Activated T-helper 1 cell treated with Interleukin-2 at 50 U/mL for 16 hours (primary cell): Measurements from ENCODE around the gene SEPTIN5.

ENCODE experiments used
- DNase-seq: peaks from one replicate; pipeline ENCODE4 v3.0.0-alpha.2; 2020; ENCODE audit warnings: low read depth

SEPTIN5 gene

DNA sequence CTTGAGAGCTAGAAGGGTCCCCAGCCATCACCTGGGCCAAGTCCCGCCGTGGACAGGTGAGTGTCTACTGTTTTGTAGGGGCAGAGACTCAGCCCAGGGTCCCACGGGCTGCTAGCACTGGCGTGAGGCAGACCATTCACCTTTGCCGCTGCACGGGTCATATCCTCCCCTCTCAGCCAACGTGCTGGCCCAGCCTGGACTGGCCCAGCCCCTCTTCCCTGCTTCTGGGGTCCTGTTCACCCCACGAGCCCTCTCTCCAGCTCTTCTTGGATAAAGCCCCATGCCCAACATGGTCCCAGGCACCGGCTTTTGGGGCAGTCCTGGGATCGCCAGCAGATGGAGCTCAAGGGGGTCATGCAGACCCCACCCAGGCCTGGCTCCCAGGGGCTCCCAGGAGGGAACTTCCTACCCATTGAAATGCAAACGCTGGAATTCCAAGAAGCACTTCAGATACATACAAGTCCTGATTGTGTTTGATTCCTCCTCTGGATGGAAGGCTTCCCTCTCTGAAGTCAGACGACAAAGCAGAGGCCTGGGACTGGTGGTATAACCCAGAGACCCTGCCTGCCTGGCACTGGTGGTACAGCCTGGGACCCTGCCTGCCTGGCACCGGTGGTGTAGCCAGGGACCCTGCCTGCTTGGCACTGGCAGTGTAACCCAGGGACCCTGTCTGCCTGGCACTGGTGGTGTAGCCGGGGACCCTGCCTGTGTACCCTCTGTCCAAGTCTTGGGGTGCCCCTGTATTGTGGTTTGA, 8.9 kb upstream of the SEPTIN5 start:
- no peak for DNase-seq

DNA sequence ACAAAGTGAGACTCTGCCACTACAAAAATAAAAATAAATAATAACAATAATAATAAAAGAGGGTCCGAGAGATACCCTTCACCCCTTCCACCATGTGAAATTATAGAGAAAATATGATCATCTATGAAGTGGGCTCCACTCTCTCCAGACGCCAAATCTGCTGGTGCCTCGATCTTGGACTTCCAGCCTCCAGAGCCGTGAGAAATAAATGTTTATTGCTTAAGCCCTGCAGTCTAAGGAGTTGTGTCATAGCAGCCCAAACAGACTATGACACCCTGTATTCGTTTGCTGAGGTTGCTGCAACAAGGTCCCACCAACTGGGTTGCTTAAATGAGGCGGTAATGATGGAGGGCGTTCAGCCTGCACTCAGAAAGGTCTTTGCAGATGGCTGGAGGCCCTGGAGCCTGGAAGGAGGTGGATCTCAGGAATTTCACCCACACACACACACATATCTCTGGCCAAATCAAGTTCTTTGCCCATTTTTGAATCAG, 7.6 kb upstream of the SEPTIN5 start:
- DNase-seq: no peak

DNA sequence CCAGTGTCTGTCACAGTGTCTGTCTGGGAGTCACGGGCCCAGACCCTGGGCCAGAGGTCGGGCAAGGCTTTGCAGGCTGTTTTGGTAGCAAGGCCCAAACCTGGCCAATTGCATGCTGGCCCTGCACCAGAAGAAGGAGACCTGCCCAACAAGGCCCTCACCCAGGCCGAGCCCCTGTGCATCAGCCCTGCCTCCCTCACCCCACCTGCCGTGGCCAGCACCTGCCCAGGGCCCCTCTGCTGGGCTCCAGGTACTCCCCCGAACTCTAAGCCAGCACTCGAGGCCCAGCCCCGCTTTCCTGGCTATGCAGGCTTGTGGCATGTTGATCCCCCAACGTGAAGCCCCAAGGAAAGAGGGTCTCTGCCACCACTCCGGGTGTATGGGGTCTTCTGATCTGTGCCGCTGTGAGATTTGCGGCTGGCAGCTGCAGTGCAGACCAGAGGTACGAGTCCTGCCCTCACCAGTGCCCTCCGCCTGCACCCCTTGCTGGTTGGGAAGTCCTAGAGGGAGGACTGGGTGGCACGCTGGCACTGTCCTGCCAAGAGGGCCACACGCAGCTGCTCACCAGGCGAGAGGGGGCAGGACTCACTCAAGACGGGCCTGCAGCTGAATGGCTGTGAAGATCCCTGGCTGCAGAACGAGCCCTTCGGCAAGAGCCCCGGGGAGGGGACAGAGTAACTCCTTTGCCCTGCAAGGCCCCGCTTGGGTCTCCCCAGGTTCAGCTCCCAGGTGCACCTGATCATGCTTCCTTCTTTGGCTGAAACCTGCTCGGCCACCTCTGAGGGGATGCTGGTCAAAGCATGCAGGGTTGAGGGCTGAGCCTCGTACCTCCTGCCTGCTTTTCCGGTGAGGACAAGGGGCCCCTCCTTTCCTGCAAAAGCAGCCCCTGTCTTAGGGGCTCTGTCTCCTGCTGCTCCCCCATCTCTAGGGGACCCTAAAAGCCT, 6.7 kb upstream of the SEPTIN5 start:
- no peak for DNase-seq

DNA sequence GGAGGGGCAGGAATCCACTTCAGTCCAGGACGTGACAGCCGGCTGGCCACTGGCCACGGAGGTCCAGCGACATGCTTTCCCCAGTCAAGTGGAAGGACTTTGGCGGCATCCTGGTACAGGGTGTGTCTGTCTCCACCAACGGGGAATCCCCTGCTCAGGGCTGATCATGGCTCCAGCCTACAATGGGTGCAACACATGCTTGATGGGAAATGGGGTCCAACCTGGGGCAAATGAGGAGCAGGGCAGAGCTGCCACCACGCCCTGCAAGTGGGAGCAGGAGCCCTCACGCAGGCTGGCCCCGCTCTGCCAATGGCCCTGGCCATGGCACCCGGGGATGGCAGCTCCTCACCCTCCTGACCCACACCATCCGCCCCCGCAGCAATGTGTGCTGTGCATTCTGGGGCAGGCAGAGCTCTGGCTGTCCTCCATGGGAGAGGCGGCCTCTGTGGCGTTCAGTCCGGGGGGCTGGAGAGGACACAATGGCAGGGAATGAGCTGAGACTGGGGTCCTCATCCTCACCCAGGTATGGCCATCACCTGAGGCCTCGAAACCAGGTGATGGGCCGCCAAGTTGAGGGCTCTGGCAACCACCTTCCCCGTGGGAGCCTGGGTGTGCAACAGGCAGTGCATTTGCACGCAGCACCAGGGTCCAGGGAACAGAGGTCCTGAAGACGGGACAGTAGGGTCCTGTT, 5.8 kb upstream of the SEPTIN5 start:
- no peak for DNase-seq

DNA sequence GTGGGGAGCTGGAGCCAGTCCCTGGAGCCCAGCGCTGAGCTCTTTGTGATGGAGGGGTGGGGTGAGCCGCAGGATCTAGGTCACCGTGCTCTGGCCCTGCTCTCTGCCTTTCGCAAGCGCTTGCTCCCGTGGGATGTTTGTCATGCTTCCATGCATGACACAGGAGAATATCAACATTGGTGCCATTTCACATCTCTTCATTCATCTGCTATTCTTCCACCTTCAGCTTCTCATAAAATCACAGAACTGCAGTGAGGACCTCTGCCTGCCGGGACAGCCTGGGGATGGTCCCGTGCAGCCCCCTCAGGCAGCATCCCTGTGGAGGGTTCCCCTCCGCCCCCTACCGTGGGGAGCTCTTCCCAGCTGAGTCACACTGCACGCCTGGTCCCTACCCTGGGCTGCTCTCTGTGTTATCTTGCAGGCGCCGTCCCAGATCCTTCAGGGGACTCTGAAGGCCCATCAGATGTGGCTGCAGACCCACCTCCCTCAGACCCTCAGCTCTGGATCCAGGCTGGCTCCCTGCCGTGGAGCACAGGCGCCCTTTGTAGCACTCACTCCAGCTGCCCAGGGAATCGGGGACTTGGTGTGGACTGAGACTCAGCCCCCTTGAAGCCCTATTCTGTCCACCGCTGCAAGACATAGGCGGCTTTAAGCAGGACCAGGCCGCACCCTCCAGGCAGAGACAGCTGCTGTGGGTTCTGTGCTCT, 5.1 kb upstream of the SEPTIN5 start:
- no peak for DNase-seq

DNA sequence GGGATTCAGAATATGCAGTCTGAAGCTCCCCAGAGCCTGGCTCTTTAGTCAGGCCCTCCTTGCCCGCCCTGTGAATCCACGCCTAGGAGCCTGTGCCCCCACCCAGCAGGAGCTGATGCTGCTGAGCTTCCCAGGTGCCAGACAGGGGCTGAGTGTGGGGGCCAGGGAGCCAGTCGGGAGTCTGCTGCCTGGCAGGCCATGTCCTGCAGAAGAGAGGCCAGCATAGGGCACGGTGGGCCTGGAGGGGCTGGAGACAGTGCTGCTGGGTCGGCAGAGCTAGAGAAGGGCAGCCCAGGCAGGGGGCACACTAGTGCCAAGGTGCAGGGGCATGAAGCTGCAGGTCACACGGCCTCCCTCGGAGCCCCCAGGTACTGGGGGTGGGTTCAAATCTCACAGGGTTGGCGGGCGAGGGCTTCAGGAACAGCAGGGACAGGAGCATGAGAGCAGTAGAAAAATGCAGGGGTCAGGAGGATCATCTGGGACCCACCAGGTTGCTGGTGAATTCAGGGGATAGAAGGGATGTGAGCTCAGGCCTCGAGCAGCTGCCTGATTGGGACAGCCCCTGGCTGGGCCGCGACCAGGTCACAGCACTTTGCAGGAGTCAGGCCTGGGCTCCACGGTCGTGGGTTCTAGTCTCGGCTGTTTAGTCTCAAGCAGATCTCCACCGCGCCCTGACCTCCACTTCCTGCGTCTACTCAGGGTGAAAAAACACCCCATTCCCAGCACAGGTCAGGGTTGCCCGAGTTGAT, 4.1 kb upstream of the SEPTIN5 start:
- no peak for DNase-seq

DNA sequence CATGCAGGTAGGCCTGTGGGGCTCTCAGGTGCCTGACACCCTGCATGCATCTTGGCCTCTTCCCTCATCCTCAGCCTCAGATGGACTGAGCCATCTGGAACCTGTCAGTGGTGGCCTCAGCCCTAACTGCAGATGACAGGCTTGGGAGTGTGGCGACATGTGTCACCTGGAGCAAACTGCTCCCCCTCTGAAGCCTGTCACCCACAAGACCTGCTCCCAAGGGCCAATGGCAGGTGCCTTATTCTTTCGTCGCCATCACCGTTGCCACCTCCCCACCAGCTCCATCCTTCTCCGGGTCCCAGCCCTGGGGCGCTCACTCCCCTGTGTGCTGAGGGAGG, 3.6 kb upstream of the SEPTIN5 start:
- DNase-seq: no peak

DNA sequence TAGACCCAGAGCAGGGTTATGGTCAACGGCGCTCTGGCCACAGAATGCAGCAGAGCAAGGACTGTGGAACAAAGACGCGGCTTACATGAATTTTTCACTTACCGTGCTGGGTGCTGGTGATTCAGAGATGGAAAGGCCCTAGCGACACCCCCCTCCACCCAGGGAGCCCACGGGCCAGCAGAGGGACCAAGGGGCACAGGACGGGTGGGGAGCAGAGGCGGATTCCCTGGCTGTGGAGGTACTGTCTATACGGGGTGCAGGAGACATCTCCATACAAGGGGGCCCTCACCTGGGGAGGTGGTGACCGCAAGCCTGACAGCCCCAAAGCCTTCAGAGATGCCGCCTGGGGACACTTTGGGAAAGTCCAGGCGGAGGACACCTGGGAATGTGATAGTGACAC, 1.1 kb upstream of the SEPTIN5 start:
- DNase-seq: no peak

DNA sequence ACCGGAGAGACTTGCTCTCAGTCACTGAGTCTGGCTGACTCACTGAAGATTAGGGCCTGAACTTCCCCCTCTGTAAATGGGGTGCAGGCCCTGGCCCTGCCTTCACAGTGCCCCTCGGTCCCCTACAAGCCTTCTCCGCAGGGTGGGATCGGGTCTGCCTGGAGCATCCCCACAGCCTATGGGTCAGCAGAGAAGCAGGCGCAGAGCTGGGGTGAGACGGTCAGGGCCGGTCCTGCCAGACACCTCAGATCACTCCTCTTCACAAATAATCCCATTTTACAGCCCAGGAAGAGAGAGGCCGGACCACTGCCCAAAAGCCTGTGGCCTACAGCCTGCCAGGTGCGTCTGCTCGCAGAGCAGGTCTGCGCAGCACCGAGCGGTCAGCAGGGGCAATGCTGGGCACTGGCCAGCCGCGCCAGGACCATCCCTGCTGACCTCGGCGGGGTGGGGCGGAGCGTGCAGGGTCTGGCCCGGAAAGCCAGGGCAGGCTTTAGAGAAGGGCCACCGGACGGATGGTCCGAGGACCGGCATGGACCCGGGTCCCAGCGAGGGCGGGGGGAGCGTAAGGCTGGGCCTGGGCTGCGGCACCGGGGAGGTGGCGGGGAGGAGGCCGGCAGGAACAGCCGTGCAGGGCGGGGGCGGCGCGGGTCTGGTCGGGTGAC, 522 bp upstream of the SEPTIN5 start:
- DNase-seq: no peak

DNA sequence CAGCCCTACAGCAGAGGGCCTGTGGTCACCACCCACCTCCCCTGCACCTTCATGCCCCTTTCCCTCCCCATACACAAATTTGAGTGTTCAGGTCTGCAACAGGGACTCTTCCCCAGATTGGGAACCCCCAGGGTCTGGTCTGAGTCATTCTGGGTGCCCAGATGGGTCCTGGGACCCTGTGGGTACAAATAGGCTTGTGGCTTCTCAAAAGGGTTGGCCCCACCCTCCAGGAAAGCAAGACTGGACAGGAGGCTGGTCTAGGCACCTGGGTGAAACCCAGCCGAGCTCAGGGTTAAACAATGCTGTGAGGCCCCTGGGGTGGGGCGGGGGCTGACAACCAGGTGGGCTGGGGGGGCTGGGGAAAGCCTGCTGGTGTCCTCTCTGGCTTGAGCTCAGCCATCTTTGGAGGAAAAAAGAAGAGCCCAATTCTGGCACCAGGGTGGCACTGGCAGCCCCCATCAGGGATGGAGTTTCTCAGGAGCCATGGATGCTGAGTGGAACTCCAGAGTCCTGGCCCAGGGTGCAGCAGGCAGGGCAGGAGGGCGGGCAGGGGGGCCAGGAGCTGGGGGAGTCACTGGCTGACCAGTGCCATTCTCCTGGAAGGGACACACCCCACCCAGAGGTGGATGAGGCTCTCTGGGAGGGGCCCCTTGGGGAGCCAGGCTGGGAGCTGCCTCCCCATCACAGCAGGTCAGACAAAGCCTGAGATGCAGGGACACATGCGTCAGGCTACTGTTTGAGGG, 1.1 kb downstream of the SEPTIN5 start:
- DNase-seq: no peak

DNA sequence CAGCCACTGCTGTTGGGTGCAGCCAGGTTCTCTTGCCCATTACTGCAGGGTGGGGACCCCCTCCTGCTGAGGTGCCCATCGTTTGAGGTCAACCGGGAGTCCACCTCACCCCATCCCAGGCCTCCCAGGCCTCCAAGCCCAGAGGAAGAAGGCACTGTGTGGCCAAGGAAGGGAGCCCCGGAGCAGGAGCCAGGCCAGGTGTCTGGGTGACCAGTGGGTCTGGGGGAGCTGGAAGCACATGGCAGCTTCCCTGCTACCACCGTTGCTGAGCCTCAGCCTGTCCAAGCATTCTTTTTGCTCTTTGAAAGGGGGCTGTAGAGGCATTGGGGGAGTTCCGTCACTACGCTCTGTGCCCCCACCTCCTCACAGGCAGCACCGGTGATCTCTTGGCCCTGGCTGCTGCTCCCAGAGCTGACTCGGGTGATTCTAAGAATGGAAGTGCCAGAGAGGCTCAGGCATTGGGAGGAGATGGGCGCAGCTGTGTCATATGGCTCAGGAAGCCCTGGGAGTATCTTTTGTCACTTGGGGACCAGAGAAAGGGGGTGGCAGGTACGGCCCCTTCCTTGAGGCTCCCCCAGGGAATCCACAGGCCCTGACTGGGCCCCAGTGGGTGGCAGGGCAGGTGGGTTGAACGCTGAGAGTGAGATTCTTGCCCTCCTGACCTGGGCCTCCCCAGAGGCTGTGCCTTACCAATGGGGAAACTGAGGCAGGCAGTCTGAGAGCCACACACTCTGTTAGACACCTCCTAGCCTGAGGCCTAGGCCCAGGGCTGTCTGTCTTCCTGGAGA, 1.9 kb downstream of the SEPTIN5 start:
- no peak for DNase-seq

DNA sequence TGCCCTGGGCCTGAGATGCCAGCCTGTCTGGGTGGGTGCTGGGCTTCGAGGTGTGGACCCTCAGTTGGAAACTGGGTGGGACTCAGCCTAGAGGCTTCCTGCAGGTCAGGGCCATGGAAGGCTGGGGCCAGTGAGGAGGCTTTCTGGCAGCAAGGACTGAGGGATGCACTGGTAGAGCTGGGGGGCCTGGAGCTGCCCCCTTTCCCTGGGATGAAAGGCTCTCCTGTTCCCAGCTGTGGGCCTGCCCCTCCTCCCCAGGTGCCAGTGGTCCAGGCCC, 2.5 kb downstream of the SEPTIN5 start:
- no peak for DNase-seq

DNA sequence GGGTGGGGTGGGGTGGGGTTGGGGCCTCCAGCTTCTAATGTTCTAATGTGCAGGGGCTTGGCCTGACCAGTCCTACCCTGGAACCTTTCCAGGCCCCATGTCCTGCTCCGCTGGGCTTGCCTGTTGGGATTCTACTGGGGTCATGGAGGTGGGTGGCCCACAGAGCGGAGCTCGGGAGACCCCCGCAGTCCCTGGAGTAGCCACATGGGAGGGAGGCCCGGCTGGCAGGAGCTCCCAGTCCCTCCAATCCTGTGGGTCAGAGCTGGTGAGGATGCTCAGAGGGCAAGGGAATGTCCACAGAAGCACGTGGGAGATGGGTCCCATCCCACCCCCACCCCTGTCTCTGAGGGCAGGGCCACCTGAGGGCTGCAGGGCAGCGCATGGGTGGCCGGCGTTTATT, 2.9 kb downstream of the SEPTIN5 start:
- no peak for DNase-seq

DNA sequence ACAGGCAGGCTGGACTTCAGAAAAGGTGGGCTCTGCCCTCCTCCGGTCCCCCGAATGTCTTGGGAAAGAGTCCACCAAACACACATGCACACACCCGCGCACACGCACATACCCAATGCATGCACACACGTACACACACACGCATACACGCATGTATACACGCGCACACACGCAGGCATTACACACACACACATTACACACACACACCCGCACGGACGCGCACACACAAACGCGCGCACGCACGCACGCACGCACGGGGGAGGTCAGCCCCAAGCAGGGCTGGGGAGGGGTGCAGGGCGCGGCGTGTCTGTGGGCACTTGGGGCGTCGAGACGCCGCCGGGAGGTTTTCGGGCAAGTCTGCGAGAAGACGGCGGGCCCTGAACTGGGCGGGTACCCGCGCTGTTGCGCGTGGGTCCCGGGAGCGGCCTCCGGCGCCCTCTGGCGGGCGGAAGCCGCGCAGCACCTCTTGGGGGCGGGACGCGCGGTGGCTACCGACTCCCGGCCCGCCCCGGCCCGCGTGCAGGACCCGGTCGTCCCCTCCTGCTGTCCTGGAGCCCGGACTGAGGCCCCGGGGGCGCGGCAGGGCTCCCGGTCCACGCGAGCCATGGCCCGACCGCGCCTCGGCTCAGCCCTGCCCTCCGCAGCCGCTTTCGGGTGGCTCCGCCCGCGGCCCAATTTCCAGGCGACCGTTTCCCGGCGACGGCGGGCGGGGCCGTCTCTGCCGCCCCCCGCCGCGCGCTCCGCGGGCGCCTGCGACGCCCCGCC, 3.6 kb downstream of the SEPTIN5 start:
- DNase-seq: peak; percentile 74

DNA sequence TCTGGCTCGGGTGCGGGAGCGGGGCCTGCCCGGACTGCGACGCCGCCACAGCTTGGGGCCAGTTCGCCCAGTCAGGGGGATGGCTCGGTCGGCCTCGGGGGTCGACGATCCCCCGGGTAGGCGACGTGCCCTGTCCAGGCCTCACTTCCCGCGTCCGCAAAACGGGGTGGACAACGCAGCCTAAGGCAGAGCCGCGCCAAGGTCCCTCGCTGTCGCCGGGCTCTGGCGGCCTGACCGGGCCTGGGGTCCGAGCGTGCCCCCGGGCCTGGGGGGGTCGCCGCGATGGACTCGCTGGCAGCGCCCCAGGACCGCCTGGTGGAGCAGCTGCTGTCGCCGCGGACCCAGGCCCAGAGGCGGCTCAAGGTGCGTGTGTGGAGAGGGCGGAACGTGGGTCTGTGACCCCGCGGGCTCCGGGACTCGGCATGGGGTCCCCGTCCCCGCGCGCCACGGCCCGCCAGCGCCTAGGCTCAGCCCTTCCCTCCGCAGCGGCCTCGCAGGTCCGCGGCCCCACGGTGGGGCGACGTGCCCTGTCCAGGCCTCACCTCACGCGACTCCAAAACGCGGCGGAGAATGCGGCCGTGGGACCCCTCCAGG, 4.2 kb downstream of the SEPTIN5 start:
- no peak for DNase-seq

DNA sequence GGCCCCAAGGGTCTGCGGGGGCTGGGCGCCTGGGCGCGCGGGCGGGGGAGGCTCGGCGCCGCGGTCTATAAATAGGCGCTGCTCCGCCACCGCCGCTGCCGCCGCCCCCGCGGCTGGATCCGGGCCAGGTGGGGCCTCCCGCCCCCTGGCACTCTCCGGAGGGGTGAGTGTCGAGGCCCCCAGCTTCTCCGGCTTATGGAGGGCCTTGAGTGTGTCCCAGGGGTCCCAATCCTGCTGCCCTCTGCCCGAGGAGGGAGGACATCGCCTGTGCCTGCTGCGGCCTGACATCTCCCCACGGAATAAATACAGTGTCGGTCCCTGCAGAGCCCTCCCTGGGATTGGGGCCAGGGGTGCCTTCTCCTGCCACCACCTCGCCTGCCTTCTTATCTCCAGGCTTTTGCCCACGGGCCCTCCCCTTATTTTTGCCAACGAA, 4.8 kb downstream of the SEPTIN5 start:
- DNase-seq: no peak

DNA sequence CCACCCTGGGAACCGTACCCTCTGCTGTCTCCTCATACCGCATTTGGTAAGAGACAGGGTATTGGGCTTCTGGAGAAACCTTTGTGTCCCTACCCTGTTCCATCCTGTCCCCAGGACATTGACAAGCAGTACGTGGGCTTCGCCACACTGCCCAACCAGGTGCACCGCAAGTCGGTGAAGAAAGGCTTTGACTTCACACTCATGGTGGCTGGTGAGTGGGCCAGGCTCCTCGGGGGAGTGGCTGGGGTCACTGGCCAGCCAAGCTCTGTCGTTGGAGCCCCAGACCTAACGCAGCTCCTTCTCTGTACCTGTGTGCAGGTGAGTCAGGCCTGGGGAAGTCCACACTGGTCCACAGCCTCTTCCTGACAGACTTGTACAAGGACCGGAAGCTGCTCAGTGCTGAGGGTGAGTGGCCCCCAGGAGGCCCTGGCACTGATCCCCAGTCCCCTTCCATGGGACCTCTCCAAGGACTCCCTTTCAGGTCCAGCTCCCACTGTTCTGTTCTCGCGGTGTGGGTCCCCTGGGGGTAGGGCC, 5.3 kb downstream of the SEPTIN5 start:
- no peak for DNase-seq
